22Rv1 (cell line): ENCODE measurements around the gene SPDYE18.
"Not testable (repeated sequence)": the region's sequence is repeated elsewhere in the genome, so short reads cannot be mapped to it uniquely, and the experiment has no call there.

Source experiments
- ZFX ChIP-seq: fragments of 450-650 bp; IDR thresholded peaks from 2 replicates; pipeline ENCODE4 v1.6.1; 2017; ENCODE audit warnings: antibody characterized with exemption, borderline replicate concordance
- TF ChIP-seq, protein P1 (sequence below): fragments of 450-650 bp; IDR thresholded peaks from 2 replicates; pipeline ENCODE4 v1.5.1; 2017; ENCODE audit warnings: mild to moderate bottlenecking

DNA sequence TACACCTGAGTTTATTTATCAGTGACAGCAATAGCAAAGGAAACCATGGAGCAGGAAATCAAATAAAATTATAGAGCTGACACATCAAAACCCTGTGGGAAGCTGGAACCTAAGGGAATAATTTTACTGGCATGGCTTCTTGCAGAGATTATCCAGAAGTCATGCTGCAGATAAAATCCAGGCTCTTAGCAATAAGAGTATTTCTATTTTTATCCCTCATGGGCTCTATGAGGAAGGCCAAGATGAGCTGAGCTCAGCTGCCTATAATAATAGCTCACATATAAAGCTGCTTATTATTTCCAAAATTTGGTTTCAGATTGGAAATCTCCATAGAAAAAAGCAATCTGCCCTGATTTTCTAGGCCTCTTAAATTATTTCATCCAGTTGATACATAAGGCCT lies 16.8 kb upstream of the SPDYE18 start:
- TF ChIP-seq, protein P1, sequence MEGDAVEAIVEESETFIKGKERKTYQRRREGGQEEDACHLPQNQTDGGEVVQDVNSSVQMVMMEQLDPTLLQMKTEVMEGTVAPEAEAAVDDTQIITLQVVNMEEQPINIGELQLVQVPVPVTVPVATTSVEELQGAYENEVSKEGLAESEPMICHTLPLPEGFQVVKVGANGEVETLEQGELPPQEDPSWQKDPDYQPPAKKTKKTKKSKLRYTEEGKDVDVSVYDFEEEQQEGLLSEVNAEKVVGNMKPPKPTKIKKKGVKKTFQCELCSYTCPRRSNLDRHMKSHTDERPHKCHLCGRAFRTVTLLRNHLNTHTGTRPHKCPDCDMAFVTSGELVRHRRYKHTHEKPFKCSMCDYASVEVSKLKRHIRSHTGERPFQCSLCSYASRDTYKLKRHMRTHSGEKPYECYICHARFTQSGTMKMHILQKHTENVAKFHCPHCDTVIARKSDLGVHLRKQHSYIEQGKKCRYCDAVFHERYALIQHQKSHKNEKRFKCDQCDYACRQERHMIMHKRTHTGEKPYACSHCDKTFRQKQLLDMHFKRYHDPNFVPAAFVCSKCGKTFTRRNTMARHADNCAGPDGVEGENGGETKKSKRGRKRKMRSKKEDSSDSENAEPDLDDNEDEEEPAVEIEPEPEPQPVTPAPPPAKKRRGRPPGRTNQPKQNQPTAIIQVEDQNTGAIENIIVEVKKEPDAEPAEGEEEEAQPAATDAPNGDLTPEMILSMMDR: not testable (repeated sequence)
- not testable (repeated sequence) for TF ChIP-seq ZFX
